Renal cortex interstitium (tissue), 11 donors: ENCODE results near the gene RAD23B. TPM values are rescaled to one million over a fixed set of nuclear protein-coding genes. Genes with fewer than 3 reads are reported as not detected.
"Not testable (repeated sequence)": the region's sequence is repeated elsewhere in the genome, so short reads cannot be mapped to it uniquely, and the experiment has no call there.

Experiments used
- DNase-seq, 11 donors: peaks; one replicate each; pipeline ENCODE4 v3.0.0-alpha.2; 2013; ENCODE audit warnings: low read depth in 9 of 11, low spot score in 4 of 11; ENCODE audit errors: extremely low read depth in 1 of 11
- polyA plus RNA-seq, 3 donors: library from polyadenylated mRNA; unstranded; fragments of 120-200 nt; gene quantifications; one replicate each; pipeline ENCODE4 v1.2.1, GENCODE V29; 2013; ENCODE audit not compliant: insufficient read length in 3 of 3

The RAD23B gene
- polyA plus RNA-seq, 3 donors: 123 to 150 (median 146) TPM

DNA sequence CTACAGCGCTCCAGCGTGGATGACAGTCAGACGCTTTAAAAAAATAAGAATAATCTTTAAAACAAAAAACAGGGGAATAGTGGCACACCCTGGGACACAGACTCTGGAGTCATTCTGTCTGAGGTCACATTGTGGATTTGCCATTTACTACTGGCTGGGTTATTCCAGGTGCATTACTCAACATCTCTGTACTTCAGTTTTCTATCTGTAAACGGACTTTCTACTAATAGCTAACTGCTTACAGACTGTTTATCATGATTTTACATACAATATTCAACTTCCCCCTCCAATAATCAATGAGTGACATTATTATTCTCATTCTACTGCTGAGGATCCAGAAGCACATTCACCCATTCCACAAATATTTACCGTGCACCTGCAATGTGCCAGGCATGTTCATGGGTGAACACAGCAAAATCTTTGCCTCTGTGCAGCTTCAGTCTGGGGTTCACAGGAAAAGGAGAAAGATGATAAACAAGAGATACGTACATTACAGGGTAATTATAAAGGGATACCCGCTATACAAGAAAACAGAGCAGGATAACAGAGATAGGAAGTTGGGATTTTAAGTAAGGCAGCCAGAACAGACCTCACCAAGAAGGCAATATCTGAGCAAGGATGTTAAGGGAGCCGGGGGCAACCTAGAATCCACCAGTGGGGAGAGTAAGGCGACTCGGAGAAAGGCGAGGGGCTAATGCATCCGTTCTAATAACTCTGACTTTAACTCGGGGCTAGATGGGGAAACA is 984 bp upstream of the RAD23B start:
- no peak for DNase-seq

DNA sequence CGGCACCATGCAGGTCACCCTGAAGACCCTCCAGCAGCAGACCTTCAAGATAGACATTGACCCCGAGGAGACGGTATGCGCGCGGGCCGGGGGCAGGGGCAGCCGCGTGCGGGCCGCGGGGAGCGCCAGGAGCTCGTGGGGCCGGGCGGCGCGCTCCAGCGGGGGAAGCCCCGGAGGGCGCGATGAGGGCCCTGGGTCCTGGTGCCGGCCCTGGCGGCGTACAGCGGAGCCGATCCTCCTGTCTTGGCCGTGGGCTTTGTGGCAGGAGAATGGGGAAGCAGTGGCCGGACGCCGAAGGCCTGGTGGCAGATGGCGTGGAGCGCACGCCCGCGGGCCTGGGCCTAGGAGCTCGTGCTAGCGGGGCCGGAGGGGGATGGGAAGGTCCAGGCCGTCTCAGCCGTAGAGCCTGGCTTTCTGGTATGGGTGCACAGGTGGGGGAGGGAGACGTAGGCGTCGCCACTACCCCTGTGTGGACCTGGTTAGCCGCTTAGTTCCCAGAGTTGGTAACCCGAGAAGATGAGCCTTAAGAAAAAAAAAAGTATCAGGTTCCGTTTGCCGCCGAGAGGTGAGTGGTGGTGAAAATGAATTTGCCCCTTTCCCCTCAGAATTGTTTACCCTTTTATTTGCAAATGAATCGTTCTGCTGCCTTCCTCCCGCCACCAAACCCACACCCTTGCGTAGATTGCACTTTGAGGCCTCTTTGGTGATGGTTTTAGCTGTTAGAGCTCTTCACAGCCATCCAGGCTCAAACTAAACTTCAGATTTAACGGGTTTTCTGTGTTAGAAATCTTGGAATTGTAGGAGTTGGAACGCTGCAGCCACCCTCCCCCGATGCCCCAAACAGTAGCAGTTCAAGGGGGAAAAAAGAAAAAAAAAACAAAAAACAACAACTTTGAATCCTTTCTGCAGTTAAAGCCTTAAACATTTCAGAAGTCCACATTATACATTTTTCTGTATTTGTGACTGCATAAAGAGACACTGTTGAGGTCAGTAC is 841 bp downstream of the RAD23B start:
- DNase-seq: peak in 10 of 11 donors; percentile 54 to 70 (median 64)

DNA sequence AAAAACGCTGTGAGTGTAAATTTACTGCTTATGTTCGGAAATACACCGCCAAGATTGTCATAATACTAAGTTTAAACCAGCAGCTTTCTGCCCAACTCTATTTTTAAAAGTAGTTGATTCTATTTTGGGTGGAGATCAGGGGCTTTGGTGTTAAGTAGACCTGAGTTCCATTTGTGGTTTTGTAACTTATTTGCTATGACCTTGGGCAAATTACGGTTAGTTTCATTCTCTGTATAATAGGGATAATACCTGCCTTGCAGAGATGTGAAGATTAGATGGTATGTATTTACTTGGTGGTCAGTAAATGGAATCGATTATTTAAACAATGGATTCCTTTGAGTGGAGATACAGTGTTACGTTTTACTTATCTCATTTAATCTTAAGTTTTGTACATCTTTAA is 1.6 kb downstream of the RAD23B start:
- no peak for DNase-seq

DNA sequence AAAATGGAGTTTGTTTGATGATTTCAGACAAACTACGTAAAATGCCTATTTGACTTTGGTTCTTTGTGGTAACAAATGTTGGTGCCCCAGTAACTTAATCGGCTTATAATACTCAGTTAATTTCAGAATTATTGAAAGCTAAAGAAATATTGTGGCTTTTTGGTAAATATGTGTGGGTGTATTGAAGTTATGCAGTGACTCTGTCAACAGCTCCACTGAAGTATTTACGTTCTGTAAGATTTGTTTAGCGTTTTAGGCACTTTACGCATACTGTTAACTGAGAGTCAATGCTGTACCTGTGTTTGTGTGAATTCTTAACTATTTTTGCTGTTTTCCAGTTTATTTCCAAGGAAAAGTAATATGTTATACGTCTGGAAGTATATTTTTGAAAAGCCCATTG is 2.2 kb downstream of the RAD23B start:
- no peak for DNase-seq

DNA sequence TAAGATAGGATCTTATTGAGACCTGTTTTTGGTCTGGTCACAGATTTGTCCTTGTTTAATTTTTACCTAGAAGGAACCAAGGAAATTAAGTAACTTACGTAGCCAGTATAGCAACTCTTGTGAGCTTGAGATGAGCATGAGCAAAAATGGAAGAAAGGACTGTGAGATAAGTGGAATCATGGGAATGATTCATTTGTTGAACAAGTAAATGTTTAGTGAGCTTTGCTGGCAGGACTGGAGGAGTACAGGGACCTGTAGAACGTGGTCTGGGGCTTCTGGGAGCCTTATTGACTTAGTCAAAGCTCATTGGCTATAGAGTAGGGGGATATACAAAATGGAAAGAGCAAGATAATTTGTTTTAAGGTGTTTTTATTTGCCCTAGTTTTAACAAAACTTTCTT is 3.0 kb downstream of the RAD23B start:
- no peak for DNase-seq

DNA sequence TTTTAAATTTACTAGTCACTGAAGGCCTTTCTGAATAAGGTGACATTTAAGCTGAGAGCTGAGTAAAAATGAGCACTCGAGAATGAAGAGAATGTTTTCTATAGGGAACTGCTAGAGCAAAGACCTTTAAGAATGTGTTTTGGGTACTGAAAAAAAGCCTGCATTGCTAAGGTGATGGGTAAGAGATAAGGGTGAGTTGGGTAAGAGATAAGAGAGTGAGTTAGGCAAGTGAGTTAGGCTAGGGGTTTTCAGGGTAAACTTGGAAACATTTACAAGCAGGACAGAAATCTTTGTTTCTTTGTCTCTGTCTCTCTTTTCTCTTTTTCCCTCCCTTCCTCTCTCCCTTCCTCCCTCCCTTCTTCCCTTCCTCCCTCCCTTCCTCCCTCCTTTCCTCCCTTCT is 5.6 kb downstream of the RAD23B start:
- DNase-seq: no peak

DNA sequence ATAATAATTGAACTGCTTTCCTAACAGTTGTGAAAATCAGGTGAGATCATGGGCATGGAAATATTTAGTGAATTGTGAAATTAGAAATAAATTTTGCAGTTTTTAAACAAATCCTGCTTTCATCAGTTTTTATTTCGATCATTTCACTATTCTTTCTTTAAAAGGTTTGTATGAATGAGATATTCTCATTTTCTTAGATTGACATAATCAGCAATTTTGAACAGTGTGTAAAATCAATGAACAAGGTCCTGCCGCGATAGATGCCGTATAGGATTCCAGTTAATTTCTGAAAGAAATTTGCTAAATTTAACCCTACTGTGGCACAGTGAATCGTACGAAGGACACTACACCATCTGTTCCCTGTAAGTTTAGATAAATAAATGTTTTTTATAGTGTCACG is 7.5 kb downstream of the RAD23B start:
- no peak for DNase-seq

DNA sequence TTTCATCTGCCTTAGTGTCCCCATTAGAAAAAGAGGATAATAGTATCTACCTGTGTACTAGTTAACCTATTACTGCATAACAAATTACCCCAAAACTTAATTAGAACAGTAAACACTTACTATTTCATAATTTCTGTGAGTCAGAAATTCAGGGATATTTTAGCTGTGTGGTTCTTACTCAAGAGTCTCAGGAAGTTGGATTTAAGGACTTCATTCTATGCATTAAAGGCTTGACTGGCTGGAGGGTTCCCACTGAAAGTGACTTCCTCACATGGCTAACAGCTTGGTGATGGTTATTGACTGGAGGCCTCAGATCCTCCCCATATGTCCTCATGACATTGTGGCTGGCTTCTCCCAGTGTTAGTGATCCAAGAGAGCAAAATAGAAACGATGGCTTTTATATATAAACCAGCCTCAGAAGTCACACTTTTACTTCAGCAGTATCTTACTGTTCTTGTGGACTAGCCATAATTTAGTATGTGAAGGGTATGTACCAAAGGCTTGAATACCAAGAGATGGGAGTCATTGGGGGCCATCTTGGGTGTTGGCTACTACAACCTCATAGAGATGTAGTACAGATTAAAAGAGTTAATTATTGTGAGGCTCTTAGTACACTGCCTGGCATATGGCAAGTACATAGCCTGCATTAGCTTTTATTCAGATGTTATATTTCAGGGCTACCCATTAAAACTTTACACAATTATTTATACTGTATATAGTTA is 9.9 kb downstream of the RAD23B start:
- DNase-seq: no peak

DNA sequence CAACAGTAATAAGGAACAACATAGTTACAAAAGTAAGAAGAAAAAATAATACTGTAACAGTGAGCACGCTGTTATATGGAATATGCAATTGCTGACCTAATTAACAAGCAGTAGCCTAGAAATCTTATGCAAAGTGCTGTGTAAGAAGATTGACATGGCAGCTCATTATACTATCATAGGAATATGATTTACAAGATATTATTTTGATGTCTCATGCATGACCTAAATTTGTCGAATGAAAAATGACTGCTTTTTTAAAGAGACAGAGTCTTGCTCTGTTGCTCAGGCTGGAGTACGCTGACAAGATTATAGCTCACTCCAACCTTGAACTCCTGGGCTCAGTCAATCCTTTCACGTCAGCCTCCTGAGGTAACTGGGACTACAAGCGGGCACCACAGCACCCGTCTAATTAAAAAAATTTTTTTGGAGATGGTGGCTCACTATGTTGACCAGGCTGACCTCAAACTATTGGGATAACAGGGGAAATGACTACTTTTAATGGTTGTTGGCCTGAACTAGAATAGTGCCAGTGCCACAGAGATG is 10.5 kb downstream of the RAD23B start:
- DNase-seq: no peak

DNA sequence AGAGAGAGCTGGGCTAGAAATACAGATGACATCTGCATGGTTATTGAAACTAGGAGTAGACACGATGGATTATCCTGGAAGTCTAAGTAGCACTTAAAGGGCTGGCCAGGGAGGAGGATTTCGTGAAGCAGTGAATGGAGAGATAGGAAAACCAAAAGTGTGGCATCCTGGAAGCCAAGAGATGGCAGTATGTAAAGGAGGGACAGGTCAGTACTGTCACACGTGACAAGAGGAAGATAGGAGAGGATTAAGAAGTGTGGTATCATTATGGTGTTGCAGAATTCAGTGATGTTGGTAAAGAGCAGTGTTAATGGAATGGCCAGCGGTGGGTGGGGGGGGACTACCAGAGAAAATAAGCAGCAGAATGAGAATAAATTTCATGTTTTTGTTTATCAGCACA is 11.7 kb downstream of the RAD23B start:
- DNase-seq: no peak

DNA sequence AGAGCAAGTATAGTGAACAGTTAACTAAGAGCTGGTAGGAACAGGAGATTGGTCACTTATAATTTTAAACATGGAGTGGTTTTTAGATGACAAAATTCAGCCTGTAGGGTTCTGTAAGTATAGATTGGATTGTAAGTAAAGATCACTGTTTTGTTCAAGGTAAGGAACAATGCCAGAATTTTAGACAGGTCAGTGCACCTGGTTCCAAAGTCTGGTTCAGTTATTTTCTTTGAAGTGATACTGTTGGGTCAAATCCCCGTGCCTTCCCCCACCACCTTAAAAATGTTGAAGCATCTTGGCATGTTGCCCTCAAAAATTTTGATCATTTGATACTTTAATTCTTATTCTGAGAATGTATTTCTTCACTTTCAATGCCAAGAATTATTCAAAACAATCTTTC is 12.9 kb downstream of the RAD23B start:
- no peak for DNase-seq

DNA sequence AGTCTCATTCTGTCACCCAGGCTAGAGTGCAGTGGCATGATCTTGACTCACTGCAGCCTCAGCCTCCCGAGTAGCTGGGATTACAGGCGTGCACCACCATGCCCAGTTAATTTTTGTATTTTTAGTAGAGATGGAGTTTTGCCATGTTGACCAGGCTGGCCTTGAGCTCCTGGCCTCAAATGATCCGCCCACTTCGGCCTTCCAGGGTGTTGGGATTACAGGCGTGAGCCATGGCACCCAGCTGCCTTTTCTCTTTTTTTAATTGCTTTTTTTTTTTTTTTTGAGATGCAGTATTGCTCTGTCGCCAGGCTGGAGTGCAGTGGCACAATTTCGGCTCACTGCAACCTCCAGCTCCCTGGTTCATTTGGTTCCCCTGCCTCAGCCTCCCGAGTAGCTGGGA is 13.5 kb downstream of the RAD23B start:
- DNase-seq: not testable (repeated sequence)

DNA sequence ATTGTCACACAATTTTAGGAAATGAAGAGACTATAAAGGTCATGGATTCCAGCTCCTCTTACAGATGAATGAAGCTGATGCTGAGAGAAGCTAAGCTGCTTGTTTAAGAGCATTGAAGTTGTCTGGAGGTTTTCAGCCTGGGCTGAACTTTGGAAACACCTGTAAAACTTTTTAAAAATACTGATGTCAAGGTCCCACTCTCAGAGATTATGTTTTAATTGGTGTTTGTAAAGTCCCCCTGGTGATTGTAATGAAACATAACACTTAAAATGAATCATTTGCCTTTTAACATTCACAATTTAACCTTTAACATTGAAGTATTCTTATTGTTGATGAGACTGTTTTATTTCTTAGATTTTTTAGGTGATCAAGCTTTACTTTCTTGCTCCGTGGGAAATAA is 16.4 kb downstream of the RAD23B start:
- DNase-seq: no peak

DNA sequence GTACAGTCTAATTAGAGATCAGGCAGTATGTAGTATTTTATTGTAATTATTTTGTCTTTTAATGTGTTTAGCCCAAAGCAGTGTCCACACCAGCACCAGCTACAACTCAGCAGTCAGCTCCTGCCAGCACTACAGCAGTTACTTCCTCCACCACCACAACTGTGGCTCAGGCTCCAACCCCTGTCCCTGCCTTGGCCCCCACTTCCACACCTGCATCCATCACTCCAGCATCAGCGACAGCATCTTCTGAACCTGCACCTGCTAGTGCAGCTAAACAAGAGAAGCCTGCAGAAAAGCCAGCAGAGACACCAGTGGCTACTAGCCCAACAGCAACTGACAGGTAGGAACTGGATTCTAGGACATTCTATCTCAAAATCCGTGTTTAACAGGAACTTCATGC is 23.2 kb downstream of the RAD23B start:
- DNase-seq: no peak

DNA sequence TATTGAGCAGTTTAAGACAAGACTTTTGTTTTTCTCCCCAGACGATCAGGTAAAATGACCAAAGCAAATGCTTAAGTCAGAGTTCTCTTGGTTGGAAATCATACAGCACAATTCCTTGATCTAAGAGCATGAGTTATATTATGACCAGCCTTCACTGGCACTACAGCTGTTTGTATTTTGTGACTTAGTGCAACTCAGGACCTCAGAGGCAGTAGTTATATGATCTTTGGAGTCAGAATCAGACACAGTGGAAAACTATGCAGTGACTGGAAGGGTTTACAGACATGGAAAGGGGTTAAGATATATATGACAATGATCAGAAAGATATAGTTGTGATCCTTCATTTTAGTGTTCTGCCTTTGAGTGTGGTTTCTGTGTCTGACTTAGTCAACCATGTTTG is 24.3 kb downstream of the RAD23B start:
- no peak for DNase-seq

DNA sequence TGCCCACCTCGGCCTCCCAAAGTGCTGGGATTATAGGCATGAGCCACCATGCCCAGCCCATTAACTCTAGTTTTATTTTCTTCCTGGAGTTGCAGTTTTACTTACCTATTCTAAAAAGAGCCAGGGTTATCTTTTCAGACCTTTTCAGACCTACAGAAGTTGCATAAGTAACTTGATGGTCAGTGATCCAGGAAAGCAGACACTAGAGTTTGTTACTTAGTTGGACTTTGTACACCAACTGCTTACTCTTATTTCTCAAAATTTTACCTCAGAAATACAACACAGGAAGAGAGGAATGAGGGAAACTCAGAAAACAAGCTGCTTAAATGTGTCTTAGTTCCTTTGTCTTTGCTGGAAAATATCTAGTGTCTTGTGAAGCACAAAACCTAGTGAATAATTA is 25.4 kb downstream of the RAD23B start:
- no peak for DNase-seq

DNA sequence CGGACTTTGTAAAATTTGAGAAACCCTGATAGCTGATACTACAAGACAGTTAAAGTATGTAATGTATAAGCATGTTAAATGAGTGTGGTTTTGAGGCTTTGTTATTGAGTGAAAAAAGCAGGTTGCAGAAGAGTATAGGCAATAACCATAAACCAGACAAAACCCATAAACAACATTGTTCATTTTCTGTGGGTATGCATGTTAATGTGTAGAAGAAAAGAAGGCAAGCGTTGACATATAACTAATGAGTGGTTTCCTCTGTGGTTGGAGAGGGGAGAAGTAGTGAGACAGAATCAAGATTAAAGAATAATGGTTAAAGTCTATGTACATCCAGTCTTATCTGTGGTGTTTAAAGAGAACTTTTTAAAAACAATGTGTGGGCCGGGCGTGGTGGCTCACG is 26.2 kb downstream of the RAD23B start:
- DNase-seq: no peak

DNA sequence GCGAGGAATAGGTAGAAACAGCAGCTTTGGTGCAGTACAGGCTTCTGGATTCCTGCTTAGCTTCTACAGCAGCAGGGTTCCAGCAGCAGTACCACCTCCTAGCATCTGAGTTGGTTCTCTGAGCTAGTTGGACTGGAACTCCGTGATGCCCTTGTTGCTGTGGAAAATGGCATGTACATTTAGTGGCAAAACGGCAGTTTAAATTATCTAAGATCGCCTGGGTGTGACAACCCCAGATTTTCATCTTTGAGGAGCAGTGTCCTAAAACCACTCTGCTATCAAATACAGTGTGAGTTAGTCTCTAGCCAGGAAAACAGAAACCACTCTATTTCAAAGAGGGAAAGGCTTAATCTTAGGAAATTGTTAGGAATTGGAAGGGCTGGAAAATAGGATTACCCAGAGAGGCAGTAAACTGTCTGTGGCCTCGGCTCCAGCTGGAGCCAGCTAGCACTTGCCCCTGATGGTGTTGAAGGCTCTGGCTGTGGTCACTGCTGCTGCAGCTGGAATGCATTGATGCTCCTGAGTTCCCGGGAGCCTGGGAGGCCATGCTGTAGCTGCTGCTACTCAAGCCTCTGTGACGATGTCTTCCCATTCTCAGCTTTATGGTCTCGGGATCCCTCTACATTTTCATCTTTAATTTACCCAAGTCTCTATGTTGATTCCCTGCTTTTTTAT is 29.4 kb downstream of the RAD23B start:
- DNase-seq: no peak

DNA sequence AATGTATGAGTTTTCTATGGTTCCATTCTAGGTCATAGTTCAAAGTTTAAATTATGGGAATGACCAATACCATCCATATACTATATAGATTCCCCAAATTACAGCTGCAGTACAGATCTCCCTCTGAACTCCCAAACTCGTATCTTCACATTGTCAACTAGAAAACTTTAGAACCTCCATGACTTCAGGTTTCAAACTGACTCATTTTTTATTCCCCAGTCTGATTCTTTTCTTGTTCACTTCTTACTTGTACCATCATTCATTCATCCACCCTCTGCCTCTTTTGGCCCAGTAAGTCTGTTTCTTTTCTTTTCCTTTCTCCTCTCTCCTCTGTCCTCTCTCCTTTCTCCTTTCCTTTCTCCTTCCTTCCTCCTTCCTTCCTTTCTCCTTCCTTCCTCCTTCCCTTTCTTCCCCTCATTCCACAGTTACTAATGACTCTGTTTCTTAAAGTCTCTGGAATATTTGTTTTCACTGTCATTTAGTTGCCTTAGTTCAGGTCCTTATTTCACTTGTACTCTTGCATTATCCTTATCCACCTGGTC is 30.5 kb downstream of the RAD23B start:
- DNase-seq: no peak
